CD4-positive, alpha-beta T cell (primary cell): ENCODE results near the gene SLC25A19. TPM values are rescaled to one million over a fixed set of nuclear protein-coding genes. Genes with fewer than 3 reads are reported as not detected.
A peak's percentile ranks its signal among the peaks of the same experiment; 100 is the strongest.

Source experiments
- ATAC-seq: fragments of 200-7000 bp; cut with Tn5 transposase; one replicate; pipeline ENCODE4 v1.10.0; 2022; ENCODE audit warnings: mild to moderate bottlenecking; ENCODE audit not compliant: poor library complexity
- CTCF ChIA-PET: fragments of 350-600 bp; sonication (Branson Sonifier 250); formaldehyde crosslinking; loops from one replicate; lab custom pipeline; 2021; ENCODE audit warnings: antibody characterized with exemption, inconsistent platforms; lab: Charles Lee
- POLR2A ChIA-PET: fragments of 350-600 bp; sonication (Branson Sonifier 250); formaldehyde crosslinking; loops from one replicate; lab custom pipeline; 2021; ENCODE audit warnings: antibody characterized with exemption, inconsistent platforms; lab: Charles Lee
- DNase-seq, 14 experiments: peaks; one replicate each; pipeline ENCODE4 v3.0.0-alpha.2; 2013 to 2020; ENCODE audit warnings: mixed read lengths in 2 of 14
- H3K27ac ChIP-seq, 2 donors: one replicate each; pipeline versions ENCODE4 v1.5.1 to v1.7.0; 2013; ENCODE audit warnings: low read length in 2 of 2, low read depth in 1 of 2, mild to moderate bottlenecking in 1 of 2
- H3K27me3 ChIP-seq, 2 experiments: 1 replicate in 1 of 2; 2 replicates in 1 of 2; pipeline versions ENCODE4 v1.6.1 to v1.7.0; 2013; ENCODE audit warnings: low read length in 2 of 2, control low read depth in 1 of 2, mild to moderate bottlenecking in 1 of 2, moderate library complexity in 1 of 2; ENCODE audit not compliant: insufficient read depth in 2 of 2, control insufficient read depth in 1 of 2
- H3K36me3 ChIP-seq: one replicate; pipeline ENCODE4 v1.6.1; 2013; ENCODE audit warnings: low read length, control low read depth; ENCODE audit not compliant: insufficient read depth
- H3K4me1 ChIP-seq: one replicate; pipeline ENCODE4 v1.6.1; 2013; ENCODE audit warnings: low read length, control low read depth; ENCODE audit not compliant: insufficient read depth
- H3K4me3 ChIP-seq: one replicate; pipeline ENCODE4 v1.5.1; 2013; ENCODE audit warnings: mild to moderate bottlenecking, low read length, moderate library complexity
- H3K9me3 ChIP-seq, 2 experiments: 1 replicate in 1 of 2; 2 replicates in 1 of 2; pipeline versions ENCODE4 v1.6.1 to v1.7.0; 2013; ENCODE audit warnings: low read length in 2 of 2, mild to moderate bottlenecking in 2 of 2, control low read depth in 1 of 2, moderate library complexity in 1 of 2; ENCODE audit not compliant: control insufficient read depth in 1 of 2, insufficient read depth in 1 of 2
- H3K27ac Mint-ChIP-seq: one replicate; pipeline ENCODE4 v1.8.0; 2020; ENCODE audit warnings: mixed read lengths
- H3K27me3 Mint-ChIP-seq: one replicate; pipeline ENCODE4 v1.8.0; 2021; ENCODE audit warnings: mixed read lengths
- H3K36me3 Mint-ChIP-seq: one replicate; pipeline ENCODE4 v1.8.0; 2021; ENCODE audit warnings: low read depth, mixed read lengths
- H3K4me1 Mint-ChIP-seq: one replicate; pipeline ENCODE4 v1.8.0; 2021; ENCODE audit warnings: low read depth, mixed read lengths
- H3K4me3 Mint-ChIP-seq: one replicate; pipeline ENCODE4 v1.8.0; 2020; ENCODE audit warnings: mild to moderate bottlenecking, mixed read lengths
- H3K9me3 Mint-ChIP-seq: one replicate; pipeline ENCODE4 v1.8.0; 2020; ENCODE audit warnings: mixed read lengths
- CTCF ChIP-seq: fragments of 200-600 bp; IDR thresholded peaks from one replicate; pipeline ENCODE4 v1.8.0; 2022; ENCODE audit warnings: antibody characterized with exemption, mild to moderate bottlenecking
- intact Hi-C, 2 experiments: fragments of 100-400 bp; cut with DNase I in 1 of 2; cut with micrococcal nuclease in 1 of 2; formaldehyde crosslinking; loops; one replicate each; pipeline versions ENCODE4 v1.15.1 to v1.9.0; 2023 to 2025; cut with DNase I, micrococcal nuclease
- total RNA-seq, 174 experiments: library from RNA in 2 of 174; stranded (reverse) in 2 of 174; gene quantifications; one replicate each; pipeline ENCODE4 v1.2.3 and lab custom pipeline; 2021 to 2026

SLC25A19 gene
- total RNA-seq, 2 experiments from 2014 or later = 11.1 to 12.0 TPM

- intact Hi-C loops = no loop called here
- no peaks in the 10 kb centered on the region for H3K9me3 ChIP-seq
- peaks cover 75% of the 10 kb centered on the region for H3K4me1 Mint-ChIP-seq
- peaks cover 21% of the 10 kb centered on the region for H3K4me1 ChIP-seq
- CTCF ChIA-PET = interaction anchor here (1.1 kb wide), 1 partner anchor 9 kb away, joined by 3 read pairs; no protein-coding TSS in a partner anchor
- H3K27me3 ChIP-seq = no peaks in the 10 kb centered on the region
- H3K4me3 ChIP-seq = no peak overlapping the region
- H3K27me3 Mint-ChIP-seq = no peaks in the 10 kb centered on the region
- H3K27ac ChIP-seq = no peak overlapping the region
- POLR2A ChIA-PET = interaction anchor here (1.3 kb wide), 1 partner anchor 37 kb away, joined by 4 read pairs; the partner anchor contains the start of gene SLC25A19
- peak overlapping the region; percentile 85 for H3K27ac Mint-ChIP-seq
- ATAC-seq (no peak), DNase-seq (no peak)
- H3K4me3 Mint-ChIP-seq = no peak overlapping the region
- no peak for TF ChIP-seq CTCF
- peaks cover 19% of the 10 kb centered on the region for H3K36me3 Mint-ChIP-seq
- no peaks in the 10 kb centered on the region for H3K9me3 Mint-ChIP-seq
- H3K36me3 ChIP-seq = no peaks in the 10 kb centered on the region
Measured at GRCh38 chr17:75252039-75252816, 37.0 kb downstream of the SLC25A19 start.

GRCh38 chr17:75250009-75250471, 39.2 kb downstream of the SLC25A19 start:
- Mint-ChIP-seq H3K9me3 (no peaks in the 10 kb centered on the region), H3K4me3 (peak overlapping the region; percentile 75), H3K27ac (peak overlapping the region; percentile 85), H3K4me1 (peaks cover 53% of the 10 kb centered on the region), H3K27me3 (no peaks in the 10 kb centered on the region), H3K36me3 (peaks cover 41% of the 10 kb centered on the region)
- intact Hi-C loops = loop anchor here in 1 of 2 experiments (1.0 kb wide), 1 partner anchor 11 kb away; the partner anchor contains the start of genes GGA3 and MRPS7
- no peak for TF ChIP-seq CTCF
- POLR2A ChIA-PET = interaction anchor here (0.9 to 2.6 kb wide), 3 partner anchors 10 to 21 kb away, joined by 6 to 24 read pairs (median 7); partner anchors contain the start of genes GGA3, MIF4GD and MRPS7
- CTCF ChIA-PET = interaction anchor here (0.8 to 3.0 kb wide), 5 partner anchors 10 to 162 kb away, joined by 3 to 17 read pairs (median 7); partner anchors contain the start of gene MIF4GD
- Histone ChIP-seq H3K4me3 (peak overlapping the region; percentile 35), H3K27me3 (no peaks in the 10 kb centered on the region), H3K27ac (peak overlapping the region; percentile 45 to 53), H3K36me3 (peaks cover 18% of the 10 kb centered on the region), H3K9me3 (no peaks in the 10 kb centered on the region), H3K4me1 (peaks cover 29% of the 10 kb centered on the region)
- DNase-seq (peak; percentile 23 to 78 (median 64)), ATAC-seq (peak; percentile 97)

GRCh38 chr17:75249564-75249963, 39.7 kb downstream of the SLC25A19 start:
- H3K4me3 ChIP-seq = peak overlapping the region; percentile 35
- no peaks in the 10 kb centered on the region for H3K9me3 Mint-ChIP-seq

More at GRCh38 chr17:75249564-75249963, 39.7 kb downstream of the SLC25A19 start:
- H3K4me1 Mint-ChIP-seq = peaks cover 51% of the 10 kb centered on the region
- no peaks in the 10 kb centered on the region for H3K27me3 Mint-ChIP-seq
- TF ChIP-seq CTCF = no peak
- H3K4me3 Mint-ChIP-seq = peak overlapping the region; percentile 75
- Histone ChIP-seq H3K36me3 (peaks cover 23% of the 10 kb centered on the region), H3K4me1 (peaks cover 34% of the 10 kb centered on the region), H3K27me3 (no peaks in the 10 kb centered on the region), H3K27ac (peak overlapping the region; percentile 45 to 53), H3K9me3 (no peaks in the 10 kb centered on the region)
- H3K36me3 Mint-ChIP-seq = peaks cover 46% of the 10 kb centered on the region
- CTCF ChIA-PET = interaction anchor here (0.8 to 3.0 kb wide), 6 partner anchors 9 to 163 kb away, joined by 3 to 17 read pairs (median 6); partner anchors contain the start of gene MIF4GD
- DNase-seq = no peak
- no peak for ATAC-seq
- intact Hi-C loops = no loop called here
- peak overlapping the region; percentile 85 for H3K27ac Mint-ChIP-seq
- POLR2A ChIA-PET = interaction anchor here (0.9 to 2.6 kb wide), 3 partner anchors 10 to 21 kb away, joined by 6 to 24 read pairs (median 7); partner anchors contain the start of genes GGA3, MIF4GD and MRPS7
